Measurements from ENCODE around the gene TBC1D21. TPM values are rescaled to one million over a fixed set of nuclear protein-coding genes. Genes with fewer than 3 reads are reported as not detected.
"Not testable (repeated sequence)": the region's sequence is repeated elsewhere in the genome, so short reads cannot be mapped to it uniquely, and the experiment has no call there.

Gene TBC1D21
- polyA plus RNA-seq, 1 donor: not detected

DNA sequence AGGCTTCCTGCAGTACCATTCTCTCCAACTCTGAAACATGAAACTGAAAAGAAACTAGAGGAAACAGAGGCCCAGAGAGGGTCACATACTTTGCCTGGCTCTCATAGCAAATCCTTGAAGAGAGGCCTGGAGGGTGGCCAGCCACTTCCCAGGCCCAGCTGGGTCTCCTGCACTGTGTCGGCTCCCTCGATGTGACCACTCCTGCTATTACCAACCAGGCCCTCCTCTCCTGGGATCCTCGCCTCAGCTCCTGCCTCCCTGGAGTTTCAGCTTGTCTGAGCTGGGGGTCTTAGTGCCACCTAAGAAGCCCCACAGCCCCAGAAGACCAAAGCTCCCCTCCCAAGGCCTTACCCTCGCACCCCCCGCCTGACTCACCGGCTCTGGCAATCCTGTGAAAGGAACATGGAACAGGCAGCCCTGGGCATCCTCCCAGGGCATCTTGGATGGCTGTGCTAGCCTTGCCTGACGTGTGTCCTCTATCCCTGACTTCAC is 57.5 kb downstream of the TBC1D21 start:
- no peak for DNase-seq

DNA sequence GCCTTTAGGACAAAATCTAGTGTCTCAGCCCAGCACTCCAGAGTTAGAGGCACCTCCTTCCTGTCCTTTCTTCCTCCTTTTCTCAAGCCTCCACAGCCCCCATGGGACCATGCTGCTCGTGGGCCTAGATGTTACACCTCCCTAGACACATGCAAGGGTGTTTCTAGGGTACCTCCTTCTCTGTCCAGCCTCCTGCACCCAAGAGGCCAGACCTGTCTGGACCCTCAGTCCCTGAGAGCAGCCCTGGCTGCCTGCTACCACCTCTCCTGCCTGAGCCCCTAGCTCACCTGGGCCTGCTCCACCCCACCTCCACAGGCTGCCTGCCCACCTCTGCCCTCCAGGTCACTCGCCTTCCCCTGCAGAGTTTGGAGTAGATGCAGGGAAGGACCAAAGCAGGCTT is 58.1 kb downstream of the TBC1D21 start:
- no peak for DNase-seq

DNA sequence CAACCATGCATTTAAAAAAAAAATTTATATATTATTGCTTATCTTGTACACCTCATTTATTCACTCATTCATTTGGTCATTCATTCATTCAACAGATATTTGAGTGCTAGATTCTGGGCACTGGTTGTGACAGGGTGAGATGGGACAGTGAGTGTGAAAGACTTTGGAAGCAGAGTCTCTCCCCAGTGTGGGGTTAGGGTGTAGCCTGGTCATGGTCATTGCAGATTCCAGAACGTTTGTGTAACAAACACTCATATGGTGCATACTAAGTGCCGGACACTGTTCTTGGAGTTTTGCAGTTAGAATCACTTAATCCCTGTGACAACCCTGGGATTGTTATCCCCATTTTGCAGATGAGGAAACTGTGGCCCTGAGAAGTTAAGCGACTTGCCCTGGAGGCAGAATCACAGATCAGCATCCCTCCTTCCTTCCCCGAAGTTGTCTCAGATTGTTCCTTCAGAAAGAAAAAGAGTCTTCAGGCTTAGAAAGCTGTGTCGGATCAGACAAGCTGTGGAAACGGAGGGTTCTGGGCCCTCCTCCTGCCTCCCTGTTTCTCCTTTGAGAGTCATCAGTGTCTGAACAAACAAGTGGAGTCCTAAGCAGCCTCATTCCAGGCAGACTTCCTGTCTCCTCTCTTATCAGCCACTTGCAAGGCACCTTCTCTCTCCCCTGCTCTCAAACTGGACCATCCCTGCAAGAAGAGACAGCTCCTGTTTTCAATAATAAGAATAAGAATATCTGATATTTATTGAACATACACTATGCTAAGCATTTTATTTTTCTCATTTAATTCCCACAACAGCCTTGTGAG is 59.2 kb downstream of the TBC1D21 start:
- DNase-seq: no peak

DNA sequence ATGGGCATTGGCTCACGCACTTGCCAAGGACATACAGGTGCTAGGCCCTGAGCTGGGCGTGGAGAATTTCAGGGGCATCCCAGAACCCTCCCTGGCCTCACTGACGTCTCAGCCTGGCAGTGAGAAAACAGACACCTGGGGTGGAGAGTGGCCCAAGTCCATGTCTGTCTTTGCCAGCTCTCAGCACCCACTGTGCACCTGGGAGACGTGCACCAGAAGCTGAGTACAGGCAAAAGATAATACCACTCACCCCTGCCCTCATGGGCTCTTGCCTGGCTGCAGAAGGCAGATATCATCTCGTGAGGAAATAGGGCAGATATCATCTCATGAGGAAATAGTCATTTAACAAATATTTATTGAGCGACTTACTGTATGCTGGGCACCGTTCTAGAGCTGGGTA is 60.9 kb downstream of the TBC1D21 start:
- DNase-seq: no peak

DNA sequence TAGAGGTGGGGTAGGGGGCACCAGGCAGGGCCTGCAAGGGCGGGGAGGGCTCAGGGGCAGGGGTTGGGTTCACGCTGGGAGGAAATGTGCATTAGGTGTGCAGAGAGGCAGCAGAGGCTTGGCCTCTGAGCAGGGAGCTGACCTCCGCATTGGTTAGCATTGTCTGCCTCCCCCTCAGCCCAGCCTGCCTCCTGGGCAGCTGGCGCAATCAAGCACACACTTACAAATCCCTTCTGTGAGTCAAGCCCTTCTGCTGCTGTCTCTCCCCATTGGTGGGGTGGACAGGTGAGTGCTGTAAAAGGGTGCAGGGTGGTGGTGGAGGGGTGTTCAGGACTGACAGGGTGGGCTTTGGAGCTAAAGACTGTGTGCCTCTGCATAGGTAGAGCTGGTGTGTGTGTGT is 62.2 kb downstream of the TBC1D21 start:
- no peak for DNase-seq

DNA sequence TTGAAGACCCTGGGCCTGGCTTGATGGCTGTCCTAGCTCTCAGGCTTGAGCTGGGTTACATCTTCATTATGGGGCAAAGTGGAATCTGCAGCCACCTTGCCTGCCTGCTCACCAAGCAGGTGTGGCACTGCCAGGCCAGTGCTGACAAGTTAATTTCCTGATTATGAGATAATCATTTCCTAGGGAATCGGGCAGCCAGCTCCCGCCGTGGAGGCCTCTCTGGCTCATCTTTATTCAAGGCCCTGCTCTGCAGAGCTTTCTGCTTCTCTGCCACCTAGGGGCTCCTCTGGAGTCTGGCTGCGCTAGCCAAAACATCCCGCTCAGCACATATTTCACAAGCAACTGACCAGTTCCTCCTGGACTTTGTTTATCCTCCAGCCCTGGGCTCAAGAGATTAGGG is 62.8 kb downstream of the TBC1D21 start:
- DNase-seq: no peak

DNA sequence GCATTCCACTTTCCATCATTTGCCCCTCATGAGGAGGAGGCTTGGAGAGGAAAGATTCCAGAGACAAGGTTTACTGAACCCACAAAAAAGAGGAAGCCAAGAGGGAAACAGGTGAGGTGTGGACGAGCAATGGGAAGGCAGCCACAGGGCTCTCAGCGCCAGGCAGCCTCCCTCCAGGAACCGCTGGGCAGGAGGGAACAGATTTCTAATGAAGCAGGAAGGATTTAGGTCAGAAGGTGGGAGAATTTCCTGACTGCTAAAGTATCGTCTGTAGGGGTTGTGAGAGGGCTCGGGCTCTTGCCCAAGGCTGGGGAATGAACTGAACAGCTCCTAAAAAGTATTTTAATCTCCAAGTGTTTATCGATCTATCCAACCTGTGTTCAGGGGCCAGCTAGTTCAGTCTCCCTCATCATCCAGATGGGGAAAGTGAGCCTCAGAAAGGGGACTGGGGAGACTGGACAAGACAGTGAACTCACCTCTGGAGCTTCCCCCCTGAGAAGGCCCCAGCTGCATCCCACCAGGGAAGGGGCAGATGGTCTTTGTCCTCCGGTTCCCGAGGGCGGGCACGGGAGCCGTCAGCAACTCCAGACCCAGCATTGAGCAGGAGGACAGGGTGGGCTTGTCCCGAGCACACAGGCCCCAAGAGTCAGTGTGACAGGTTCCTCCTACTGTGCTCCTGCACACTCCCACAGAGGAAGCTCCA is 63.4 kb downstream of the TBC1D21 start:
- no peak for DNase-seq

DNA sequence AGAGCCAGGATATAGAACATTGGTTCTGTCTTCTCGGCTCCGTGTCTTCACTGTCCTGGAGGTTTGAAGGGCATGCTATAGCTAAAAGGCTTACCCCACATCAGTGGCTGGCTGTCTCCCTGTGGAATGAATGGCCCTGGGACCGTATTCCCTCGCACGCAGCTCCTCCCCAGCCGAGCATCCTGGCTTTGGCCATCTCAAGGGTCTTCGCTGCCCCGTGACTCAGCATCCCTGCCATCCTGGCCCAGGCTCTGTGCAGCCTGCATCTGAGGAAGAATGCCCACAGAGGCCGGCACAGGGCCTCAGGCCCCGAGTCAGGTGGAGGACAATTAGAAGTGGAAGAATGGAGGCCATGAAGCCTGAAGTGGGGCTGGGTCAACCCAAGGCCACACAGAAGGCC is 63.9 kb downstream of the TBC1D21 start:
- no peak for DNase-seq

DNA sequence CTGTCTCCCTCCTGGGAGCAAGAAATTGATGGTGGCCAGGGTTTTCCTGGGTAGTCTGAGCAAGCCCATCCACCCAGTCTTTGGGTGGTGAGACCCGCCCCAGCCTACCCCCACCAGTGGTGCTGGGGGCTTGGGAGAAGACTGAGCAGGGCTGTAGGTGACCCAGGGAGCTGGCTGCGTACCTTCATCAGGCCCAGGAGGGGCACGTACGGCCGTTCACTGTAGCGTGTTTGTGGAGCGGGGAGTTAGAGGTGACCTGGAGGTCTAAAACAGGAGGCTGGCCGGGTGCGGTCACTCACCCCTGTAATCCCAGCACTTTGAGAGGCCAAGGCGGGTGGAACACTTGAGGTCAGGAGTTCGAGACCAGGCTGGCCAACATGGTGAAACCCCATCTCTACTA is 64.4 kb downstream of the TBC1D21 start:
- no peak for DNase-seq

DNA sequence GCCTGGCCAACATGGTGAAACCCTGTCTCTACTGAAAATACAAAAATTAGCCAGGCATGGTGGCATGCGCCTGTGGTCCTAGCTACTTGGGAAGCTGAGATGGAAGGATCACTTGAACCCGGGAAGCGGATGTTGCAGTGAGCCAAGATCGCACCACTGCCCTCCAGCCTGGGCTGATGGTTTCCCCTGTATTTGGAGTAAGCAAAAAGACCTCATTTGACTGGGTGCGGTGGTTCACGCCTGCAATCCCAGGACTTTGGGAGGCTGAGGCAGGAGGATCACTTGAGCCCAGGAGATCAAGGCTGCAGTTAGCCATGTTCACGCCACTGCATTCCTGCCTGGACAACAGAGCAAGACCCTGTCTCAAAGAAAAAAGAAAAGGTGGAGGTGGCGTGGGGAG is 65.2 kb downstream of the TBC1D21 start:
- DNase-seq: not testable (repeated sequence)

Other genes starting within 250 kb of the TBC1D21 start
- 77.3 TPM for gene NPTN, start 240.2 kb upstream of the TBC1D21 start, polyA plus RNA-seq (ENCODE audit: insufficient read length)
- 122 TPM for gene CD276, start 189.2 kb upstream of the TBC1D21 start, polyA plus RNA-seq (ENCODE audit: insufficient read length)
- gene INSYN1, start 120.2 kb upstream of the TBC1D21 start, polyA plus RNA-seq (ENCODE audit: insufficient read length): 4.3 TPM
- gene LOXL1, start 52.9 kb downstream of the TBC1D21 start, polyA plus RNA-seq (ENCODE audit: insufficient read length): 35.3 TPM
- gene STOML1, start 118.7 kb downstream of the TBC1D21 start, polyA plus RNA-seq (ENCODE audit: insufficient read length): 43.0 TPM
- 45.5 TPM for gene PML, start 121.2 kb downstream of the TBC1D21 start, polyA plus RNA-seq (ENCODE audit: insufficient read length)
- 0.08 TPM for gene GOLGA6A, start 209.0 kb downstream of the TBC1D21 start, polyA plus RNA-seq (ENCODE audit: insufficient read length)